KMS-11 (cell line): ENCODE data around the gene OTOF.

Experiments used
- H2AFZ ChIP-seq: fragments of 200-600 bp; sonication (generic); 2 replicates; pipeline ENCODE4 v1.6.1; 2016; ENCODE audit warnings: antibody characterized with exemption, mixed run types, low read depth
- H3K27ac ChIP-seq: fragments of 200-600 bp; sonication (generic); 2 replicates; pipeline ENCODE4 v1.6.1; 2016; ENCODE audit warnings: mild to moderate bottlenecking, mixed run types
- H3K27me3 ChIP-seq: fragments of 200-600 bp; sonication (generic); 2 replicates; pipeline ENCODE4 v1.6.1; 2017; ENCODE audit warnings: mild to moderate bottlenecking, low read depth, mixed run types, moderate library complexity; ENCODE audit not compliant: insufficient read depth
- H3K36me3 ChIP-seq: fragments of 200-600 bp; sonication (generic); 2 replicates; pipeline ENCODE4 v1.6.1; 2017; ENCODE audit warnings: mild to moderate bottlenecking, mixed run types; ENCODE audit not compliant: insufficient read depth
- H3K4me1 ChIP-seq: fragments of 200-600 bp; sonication (generic); 2 replicates; pipeline ENCODE4 v1.6.1; 2016; ENCODE audit warnings: mild to moderate bottlenecking, low read depth, mixed run types; ENCODE audit not compliant: poor library complexity, severe bottlenecking
- H3K4me2 ChIP-seq: fragments of 200-600 bp; sonication (generic); 2 replicates; pipeline ENCODE4 v1.7.0; 2016; ENCODE audit warnings: mild to moderate bottlenecking, mixed run types
- H3K4me3 ChIP-seq: fragments of 200-600 bp; sonication (generic); IDR thresholded peaks from 2 replicates; pipeline ENCODE4 v1.6.1; 2017; ENCODE audit warnings: low read depth, low read length, mixed read lengths; ENCODE audit not compliant: insufficient read depth
- H3K79me2 ChIP-seq: fragments of 200-600 bp; sonication (generic); 2 replicates; pipeline ENCODE4 v1.6.1; 2016; ENCODE audit warnings: low read depth, mixed run types; ENCODE audit not compliant: insufficient read depth
- H3K9ac ChIP-seq: fragments of 200-600 bp; sonication (generic); 2 replicates; pipeline ENCODE4 v1.6.1; 2016; ENCODE audit warnings: mild to moderate bottlenecking, mixed run types
- H4K20me1 ChIP-seq: fragments of 200-600 bp; sonication (generic); 2 replicates; pipeline ENCODE4 v1.6.1; 2016; ENCODE audit warnings: mild to moderate bottlenecking, mixed run types; ENCODE audit not compliant: insufficient read depth
- CTCF ChIP-seq: fragments of 200-600 bp; sonication (generic); conservative IDR thresholded peaks from 2 replicates; pipeline ENCODE4 v1.6.1; 2017; ENCODE audit warnings: low read depth, mild to moderate bottlenecking, antibody characterized with exemption, low read length, moderate library complexity, mixed read lengths

The OTOF gene

GRCh38 chr2:26460613-26461031 lies 17.3 kb downstream of the OTOF start:
- Histone ChIP-seq H3K9ac (no peak overlapping the region), H3K4me3 (no peak overlapping the region)

GRCh38 chr2:26459991-26460612 lies 17.8 kb downstream of the OTOF start:
- no peak overlapping the region for H3K4me2 ChIP-seq
- TF ChIP-seq CTCF = no peak
- H3K4me3 ChIP-seq = no peak overlapping the region
- H3K9ac ChIP-seq = no peak overlapping the region
- H4K20me1 ChIP-seq = no peaks in the 10 kb centered on the region
- H3K79me2 ChIP-seq = no peaks in the 10 kb centered on the region
- H3K27ac ChIP-seq = no peak overlapping the region
- H3K4me1 ChIP-seq = no peaks in the 10 kb centered on the region
- H3K36me3 ChIP-seq = no peaks in the 10 kb centered on the region
- H2AFZ ChIP-seq = no peak overlapping the region
- H3K27me3 ChIP-seq = no peaks in the 10 kb centered on the region

More at GRCh38 chr2:26460613-26461031, 17.3 kb downstream of the OTOF start:
- Histone ChIP-seq H3K4me1 (no peaks in the 10 kb centered on the region), H2AFZ (no peak overlapping the region), H3K79me2 (no peaks in the 10 kb centered on the region), H3K36me3 (no peaks in the 10 kb centered on the region), H3K27ac (no peak overlapping the region), H3K27me3 (no peaks in the 10 kb centered on the region), H3K4me2 (no peak overlapping the region), H4K20me1 (no peaks in the 10 kb centered on the region)
- TF ChIP-seq CTCF = no peak

DNA sequence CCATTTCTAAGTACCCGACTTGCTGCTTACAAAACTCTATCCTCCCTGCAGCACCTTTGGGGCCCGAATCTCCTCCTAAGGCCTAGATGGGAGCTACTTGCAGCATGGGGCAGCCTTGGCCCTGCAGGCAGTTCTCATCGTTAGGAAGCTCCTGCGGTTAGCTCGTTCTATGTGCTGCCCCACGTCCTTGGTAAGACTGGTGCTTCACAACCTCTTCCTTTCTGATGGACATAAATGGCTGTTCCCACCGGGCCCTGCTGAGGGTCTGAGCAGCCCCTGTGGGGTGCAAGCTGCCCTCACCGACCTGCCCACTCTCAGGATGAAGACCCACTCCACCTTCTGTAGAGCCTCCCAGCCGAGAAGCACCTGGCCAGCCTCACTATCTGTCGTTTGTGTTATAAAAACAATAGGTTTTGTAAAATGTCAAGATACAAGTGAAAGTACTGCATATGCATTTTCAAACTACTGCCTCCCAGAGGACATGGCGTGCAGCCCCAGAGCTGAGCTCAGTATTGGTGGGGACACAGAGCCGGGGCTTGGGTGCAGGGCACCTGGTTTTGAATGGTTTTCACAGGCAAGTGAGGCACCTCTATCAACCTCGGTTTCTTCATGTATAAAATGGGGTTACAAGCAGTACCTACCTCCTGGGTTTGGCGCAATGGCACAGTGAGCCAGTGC lies 19.4 kb downstream of the OTOF start:
- no peaks in the 10 kb centered on the region for H3K27me3 ChIP-seq
- no peaks in the 10 kb centered on the region for H4K20me1 ChIP-seq
- no peak overlapping the region for H2AFZ ChIP-seq
- H3K4me1 ChIP-seq = no peaks in the 10 kb centered on the region
- no peaks in the 10 kb centered on the region for H3K36me3 ChIP-seq
- no peak overlapping the region for H3K9ac ChIP-seq
- H3K27ac ChIP-seq = no peak overlapping the region
- no peak overlapping the region for H3K4me2 ChIP-seq
- H3K79me2 ChIP-seq = no peaks in the 10 kb centered on the region
- no peak overlapping the region for H3K4me3 ChIP-seq
- TF ChIP-seq CTCF = no peak

GRCh38 chr2:26457695-26458364 lies 20.1 kb downstream of the OTOF start:
- TF ChIP-seq CTCF = no peak
- Histone ChIP-seq H3K36me3 (no peaks in the 10 kb centered on the region), H4K20me1 (no peaks in the 10 kb centered on the region), H3K4me3 (no peak overlapping the region), H3K27ac (no peak overlapping the region), H3K4me2 (no peak overlapping the region), H3K4me1 (no peaks in the 10 kb centered on the region), H3K27me3 (no peaks in the 10 kb centered on the region), H3K79me2 (no peaks in the 10 kb centered on the region), H3K9ac (no peak overlapping the region), H2AFZ (no peak overlapping the region)
